Neural cell (in vitro differentiated cells): ENCODE results near the gene KCTD10. TPM values are rescaled to one million over a fixed set of nuclear protein-coding genes. Genes with fewer than 3 reads are reported as not detected.
"Not testable (repeated sequence)": the region's sequence is repeated elsewhere in the genome, so short reads cannot be mapped to it uniquely, and the experiment has no call there.

Experiments
- H2AFZ ChIP-seq: fragments of 200-600, 300-800 bp; sonication (generic), shearing (Covaris generic); 2 replicates; pipeline ENCODE4 v1.6.0; 2014; ENCODE audit warnings: low read depth, mild to moderate bottlenecking, antibody characterized with exemption, low read length, moderate library complexity
- H3F3A ChIP-seq: fragments of 200-600 bp; shearing (Covaris generic); 2 replicates; pipeline ENCODE4 v1.6.1; 2016; ENCODE audit warnings: mild to moderate bottlenecking, moderate library complexity, mixed read lengths, antibody characterized with exemption, low read length; ENCODE audit not compliant: insufficient read depth, poor library complexity, severe bottlenecking
- H3K27ac ChIP-seq: fragments of 200-600, 300-800 bp; sonication (generic), shearing (Covaris generic); 2 replicates; pipeline ENCODE4 v1.5.1; 2014; ENCODE audit warnings: mild to moderate bottlenecking, low read length, moderate library complexity
- H3K27me3 ChIP-seq: fragments of 300-800, 200-600 bp; sonication (generic), shearing (Covaris generic); 2 replicates; pipeline ENCODE4 v1.6.0; 2014; ENCODE audit warnings: mild to moderate bottlenecking, low read depth, low read length, moderate library complexity; ENCODE audit not compliant: insufficient read depth
- H3K36me3 ChIP-seq: fragments of 300-800, 200-600 bp; sonication (generic), shearing (Covaris generic); 2 replicates; pipeline ENCODE4 v1.5.1; 2014; ENCODE audit warnings: mild to moderate bottlenecking, antibody characterized with exemption, low read length, moderate library complexity; ENCODE audit not compliant: insufficient read depth
- H3K4me2 ChIP-seq: fragments of 300-800, 200-600 bp; sonication (generic), shearing (Covaris generic); 2 replicates; pipeline ENCODE4 v1.6.0; 2014; ENCODE audit warnings: mild to moderate bottlenecking, low read length
- H3K4me3 ChIP-seq: fragments of 300-800, 200-600 bp; sonication (generic), shearing (Covaris generic); 2 replicates; pipeline ENCODE4 v1.5.1; 2014; ENCODE audit warnings: mild to moderate bottlenecking, low read length, moderate library complexity
- H3K79me2 ChIP-seq: fragments of 200-600 bp; shearing (Covaris generic); replicated peaks from 2 replicates; pipeline ENCODE4 v1.6.0; 2014; ENCODE audit warnings: mild to moderate bottlenecking, low read length, moderate library complexity; ENCODE audit not compliant: insufficient read depth
- H3K9ac ChIP-seq: fragments of 300-800, 200-600 bp; sonication (generic), shearing (Covaris generic); 2 replicates; pipeline ENCODE4 v1.6.1; 2016; ENCODE audit warnings: mild to moderate bottlenecking, low read length, mixed read lengths
- H3K9me2 ChIP-seq: fragments of 200-600 bp; shearing (Covaris generic); 2 replicates; pipeline ENCODE4 v1.6.1; 2016; ENCODE audit warnings: mild to moderate bottlenecking, low read length, mixed read lengths; ENCODE audit not compliant: insufficient read depth
- H3K9me3 ChIP-seq: fragments of 200-600, 300-800 bp; sonication (generic), shearing (Covaris generic); 2 replicates; pipeline ENCODE4 v1.6.1; 2016; ENCODE audit warnings: mild to moderate bottlenecking, mixed run types, low read length, moderate library complexity, mixed read lengths
- H4K20me1 ChIP-seq: fragments of 200-600 bp; shearing (Covaris generic); 2 replicates; pipeline ENCODE4 v1.6.1; 2016; ENCODE audit warnings: mild to moderate bottlenecking, mixed run types; ENCODE audit not compliant: insufficient read depth
- EP300 ChIP-seq: fragments of 450-650 bp; conservative IDR thresholded peaks from 2 replicates; pipeline ENCODE4 v1.6.1; 2014; ENCODE audit warnings: antibody characterized with exemption, mild to moderate bottlenecking, moderate library complexity; ENCODE audit not compliant: poor library complexity, severe bottlenecking
- EZH2 ChIP-seq: fragments of 200-600, 300-800 bp; shearing (Covaris generic), sonication (generic); IDR thresholded peaks from 2 replicates; pipeline ENCODE4 v1.6.1; 2014; ENCODE audit warnings: antibody characterized with exemption, low read length, borderline replicate concordance, mild to moderate bottlenecking; ENCODE audit not compliant: insufficient read depth, poor library complexity, severe bottlenecking
- MXI1 ChIP-seq: fragments of 450-650 bp; conservative IDR thresholded peaks from 2 replicates; pipeline ENCODE4 v1.6.1; 2014; ENCODE audit warnings: antibody characterized with exemption, mild to moderate bottlenecking; ENCODE audit not compliant: poor library complexity, severe bottlenecking
- POLR2AphosphoS5 ChIP-seq: IDR thresholded peaks from 2 replicates; pipeline ENCODE4 v1.6.1; 2012
- RAD21 ChIP-seq: fragments of 450-650 bp; conservative IDR thresholded peaks from 2 replicates; pipeline ENCODE4 v1.6.1; 2014; ENCODE audit warnings: antibody characterized with exemption, mild to moderate bottlenecking, moderate library complexity
- SMC3 ChIP-seq: fragments of 450-650 bp; conservative IDR thresholded peaks from 2 replicates; pipeline ENCODE4 v1.6.1; 2014; ENCODE audit warnings: antibody characterized with exemption, mild to moderate bottlenecking, moderate library complexity; ENCODE audit not compliant: poor library complexity
- TAF1 ChIP-seq: IDR thresholded peaks from 2 replicates; pipeline ENCODE4 v1.6.1; 2012; ENCODE audit warnings: low read depth
- polyA plus RNA-seq: library from polyadenylated mRNA; depleted of rRNA; stranded (reverse); fragments of >200 nt; gene quantifications from 2 replicates; pipeline ENCODE4 v1.2.3, GENCODE V29; 2014
- TF ChIP-seq, protein P1 (sequence below): fragments of 450-650 bp; IDR thresholded peaks from 2 replicates; pipeline ENCODE4 v1.5.1; 2014; ENCODE audit warnings: antibody characterized with exemption, mild to moderate bottlenecking, moderate library complexity; ENCODE audit not compliant: poor library complexity, severe bottlenecking
- TF ChIP-seq, protein P2 (sequence below): IDR thresholded peaks from 2 replicates; pipeline ENCODE4 v1.6.1; 2012; ENCODE audit warnings: borderline replicate concordance

KCTD10 gene
- polyA plus RNA-seq, 1 donor from 2014 or later, result 69.4 TPM

DNA sequence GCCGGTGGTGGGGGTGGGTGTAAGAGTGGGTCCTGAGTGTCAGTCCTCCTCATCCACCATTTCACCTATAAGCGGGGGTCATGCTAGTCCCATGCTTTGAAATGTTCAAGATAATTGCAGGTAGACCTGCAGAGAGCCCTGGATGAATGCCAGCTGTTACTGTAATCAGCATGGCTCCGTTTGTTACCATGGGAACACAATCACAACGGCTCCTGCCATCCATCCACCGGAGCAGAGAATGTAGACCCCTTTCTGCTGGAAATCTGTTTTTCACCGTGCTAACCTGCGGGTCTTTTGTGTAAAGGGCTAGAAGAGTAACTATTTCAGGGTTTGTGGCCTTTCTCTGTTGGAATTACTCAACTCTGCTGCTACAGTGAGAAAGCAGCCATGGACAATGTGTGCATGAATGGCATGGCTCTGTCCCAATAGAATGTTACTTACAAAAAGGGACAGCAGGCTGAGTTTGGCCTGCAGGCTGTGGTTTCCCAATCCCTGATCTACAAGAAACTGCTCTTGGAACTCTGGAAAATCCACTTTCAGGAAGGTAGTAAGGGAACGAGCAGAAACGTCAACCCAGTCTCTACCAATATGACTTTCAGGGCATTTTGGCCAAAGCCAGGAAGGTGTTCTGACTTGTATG lies 36.1 kb downstream of the KCTD10 start:
- Histone ChIP-seq H3K9ac (peak overlapping the region; percentile 54), H3K79me2 (no peaks in the 10 kb centered on the region), H2AFZ (peak overlapping the region; percentile 3), H3K27ac (peak overlapping the region; percentile 89), H3K4me2 (peak overlapping the region; percentile 25), H3K4me3 (peak overlapping the region; percentile 53), H3K9me2 (no peaks in the 10 kb centered on the region), H4K20me1 (no peaks in the 10 kb centered on the region), H3K9me3 (no peaks in the 10 kb centered on the region), H3F3A (peaks cover 7% of the 10 kb centered on the region), H3K36me3 (no peaks in the 10 kb centered on the region), H3K27me3 (no peaks in the 10 kb centered on the region)
- TF ChIP-seq EZH2, result no peak
- TF ChIP-seq, protein P1, sequence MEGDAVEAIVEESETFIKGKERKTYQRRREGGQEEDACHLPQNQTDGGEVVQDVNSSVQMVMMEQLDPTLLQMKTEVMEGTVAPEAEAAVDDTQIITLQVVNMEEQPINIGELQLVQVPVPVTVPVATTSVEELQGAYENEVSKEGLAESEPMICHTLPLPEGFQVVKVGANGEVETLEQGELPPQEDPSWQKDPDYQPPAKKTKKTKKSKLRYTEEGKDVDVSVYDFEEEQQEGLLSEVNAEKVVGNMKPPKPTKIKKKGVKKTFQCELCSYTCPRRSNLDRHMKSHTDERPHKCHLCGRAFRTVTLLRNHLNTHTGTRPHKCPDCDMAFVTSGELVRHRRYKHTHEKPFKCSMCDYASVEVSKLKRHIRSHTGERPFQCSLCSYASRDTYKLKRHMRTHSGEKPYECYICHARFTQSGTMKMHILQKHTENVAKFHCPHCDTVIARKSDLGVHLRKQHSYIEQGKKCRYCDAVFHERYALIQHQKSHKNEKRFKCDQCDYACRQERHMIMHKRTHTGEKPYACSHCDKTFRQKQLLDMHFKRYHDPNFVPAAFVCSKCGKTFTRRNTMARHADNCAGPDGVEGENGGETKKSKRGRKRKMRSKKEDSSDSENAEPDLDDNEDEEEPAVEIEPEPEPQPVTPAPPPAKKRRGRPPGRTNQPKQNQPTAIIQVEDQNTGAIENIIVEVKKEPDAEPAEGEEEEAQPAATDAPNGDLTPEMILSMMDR, result no peak
- TF ChIP-seq, protein P2, sequence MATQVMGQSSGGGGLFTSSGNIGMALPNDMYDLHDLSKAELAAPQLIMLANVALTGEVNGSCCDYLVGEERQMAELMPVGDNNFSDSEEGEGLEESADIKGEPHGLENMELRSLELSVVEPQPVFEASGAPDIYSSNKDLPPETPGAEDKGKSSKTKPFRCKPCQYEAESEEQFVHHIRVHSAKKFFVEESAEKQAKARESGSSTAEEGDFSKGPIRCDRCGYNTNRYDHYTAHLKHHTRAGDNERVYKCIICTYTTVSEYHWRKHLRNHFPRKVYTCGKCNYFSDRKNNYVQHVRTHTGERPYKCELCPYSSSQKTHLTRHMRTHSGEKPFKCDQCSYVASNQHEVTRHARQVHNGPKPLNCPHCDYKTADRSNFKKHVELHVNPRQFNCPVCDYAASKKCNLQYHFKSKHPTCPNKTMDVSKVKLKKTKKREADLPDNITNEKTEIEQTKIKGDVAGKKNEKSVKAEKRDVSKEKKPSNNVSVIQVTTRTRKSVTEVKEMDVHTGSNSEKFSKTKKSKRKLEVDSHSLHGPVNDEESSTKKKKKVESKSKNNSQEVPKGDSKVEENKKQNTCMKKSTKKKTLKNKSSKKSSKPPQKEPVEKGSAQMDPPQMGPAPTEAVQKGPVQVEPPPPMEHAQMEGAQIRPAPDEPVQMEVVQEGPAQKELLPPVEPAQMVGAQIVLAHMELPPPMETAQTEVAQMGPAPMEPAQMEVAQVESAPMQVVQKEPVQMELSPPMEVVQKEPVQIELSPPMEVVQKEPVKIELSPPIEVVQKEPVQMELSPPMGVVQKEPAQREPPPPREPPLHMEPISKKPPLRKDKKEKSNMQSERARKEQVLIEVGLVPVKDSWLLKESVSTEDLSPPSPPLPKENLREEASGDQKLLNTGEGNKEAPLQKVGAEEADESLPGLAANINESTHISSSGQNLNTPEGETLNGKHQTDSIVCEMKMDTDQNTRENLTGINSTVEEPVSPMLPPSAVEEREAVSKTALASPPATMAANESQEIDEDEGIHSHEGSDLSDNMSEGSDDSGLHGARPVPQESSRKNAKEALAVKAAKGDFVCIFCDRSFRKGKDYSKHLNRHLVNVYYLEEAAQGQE, result peak; percentile 77
- TF ChIP-seq RAD21, result peak; percentile 18
- TF ChIP-seq SMC3, result peak; percentile 31
- peak; percentile 53 for TF ChIP-seq POLR2AphosphoS5
- TF ChIP-seq EP300, result peak; percentile 77
- peak; percentile 89 for TF ChIP-seq MXI1

DNA sequence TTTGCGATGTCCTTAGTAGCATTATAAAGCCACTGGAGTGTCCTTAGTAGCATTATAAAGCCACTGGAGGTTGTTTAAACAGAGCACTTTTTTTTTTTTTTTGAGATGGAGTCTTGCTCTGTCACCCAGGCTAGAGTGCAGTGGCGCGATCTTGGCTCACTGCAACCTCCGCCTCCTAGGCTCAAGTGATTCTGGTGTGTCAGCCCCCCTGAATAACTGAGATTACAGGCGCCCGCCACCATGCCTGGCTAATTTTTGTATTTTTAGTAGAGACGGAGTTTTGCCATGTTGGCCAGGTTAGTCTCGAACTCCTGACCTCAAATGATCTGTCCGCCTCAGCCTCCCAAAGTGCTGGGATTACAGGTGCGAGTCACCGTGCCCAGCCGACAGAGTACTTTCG lies 37.1 kb downstream of the KCTD10 start:
- H3K27ac ChIP-seq, result peak overlapping the region; percentile 89
- not testable (repeated sequence) for H4K20me1 ChIP-seq, H3K79me2 ChIP-seq, H3K36me3 ChIP-seq, H3K4me2 ChIP-seq, H3K9me3 ChIP-seq, H3K9me2 ChIP-seq, H3F3A ChIP-seq, H2AFZ ChIP-seq, H3K27me3 ChIP-seq, H3K4me3 ChIP-seq
- H3K9ac ChIP-seq, result peak overlapping the region; percentile 50

DNA sequence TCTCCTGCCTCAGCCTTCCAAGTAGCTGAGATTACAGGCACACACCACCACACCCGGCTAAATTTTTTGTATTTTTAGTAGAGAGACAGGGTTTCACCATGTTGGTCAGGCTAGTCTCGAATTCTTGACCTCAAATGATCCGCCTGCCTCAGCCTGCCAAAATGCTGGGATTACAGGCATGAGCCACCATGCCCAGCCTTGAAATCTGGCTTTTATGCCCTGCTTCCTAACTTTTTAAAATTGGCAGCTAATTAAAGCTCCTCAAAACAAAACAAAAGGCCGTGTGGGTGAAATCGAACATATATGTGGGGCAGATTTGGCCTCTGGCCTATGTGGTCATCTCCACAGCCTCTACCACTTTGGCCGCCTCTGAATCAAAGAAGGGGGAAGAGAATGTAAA lies 37.9 kb downstream of the KCTD10 start:
- Histone ChIP-seq H3K4me2 (no peak overlapping the region), H3K27me3 (no peaks in the 10 kb centered on the region), H3K36me3 (no peaks in the 10 kb centered on the region), H3F3A (peaks cover 7% of the 10 kb centered on the region), H3K9ac (no peak overlapping the region), H3K9me2 (no peaks in the 10 kb centered on the region), H2AFZ (no peak overlapping the region), H3K9me3 (no peaks in the 10 kb centered on the region), H4K20me1 (no peaks in the 10 kb centered on the region), H3K4me3 (no peak overlapping the region), H3K27ac (peak overlapping the region; percentile 89), H3K79me2 (no peaks in the 10 kb centered on the region)
- TF ChIP-seq POLR2AphosphoS5 (no peak), MXI1 (no peak), SMC3 (no peak), EP300 (no peak), TAF1 (no peak), RAD21 (no peak), EZH2 (no peak)
- TF ChIP-seq, protein P2, result no peak
- TF ChIP-seq, protein P1, result no peak
